Activated CD8-positive, alpha-beta memory T cell treated with anti-CD3 and anti-CD28 coated beads for 48 hours (primary cell): Measurements from ENCODE around the gene MYO16.

Experiments used
- DNase-seq, 3 experiments: peaks; one replicate each; pipeline ENCODE4 v3.0.0-alpha.2; 2020; ENCODE audit warnings: low read depth in 2 of 3, low spot score in 2 of 3

MYO16 gene

DNA sequence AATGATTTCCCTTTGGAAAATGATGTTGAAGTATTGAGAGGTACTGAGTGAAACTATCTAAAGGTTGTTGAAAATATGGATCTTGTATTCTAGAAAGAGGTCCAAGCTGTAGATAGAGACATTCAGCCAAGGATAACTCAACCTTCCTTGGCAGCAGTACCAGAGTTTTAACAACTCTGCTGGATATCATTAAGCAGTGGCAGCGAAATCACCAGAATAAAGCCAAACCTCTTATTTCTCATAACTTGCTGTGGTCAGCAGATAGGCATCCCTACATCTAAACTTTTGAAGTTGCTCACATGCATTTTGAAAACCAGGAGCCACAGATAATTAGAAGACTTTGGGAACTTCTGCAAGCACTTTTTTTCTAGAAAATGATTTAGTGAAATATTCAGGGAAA is 597.2 kb downstream of the MYO16 start:
- DNase-seq, result no peak

- no peak for DNase-seq
Measured at GRCh38 chr13:109227344-109227940, 598.0 kb downstream of the MYO16 start.

DNA sequence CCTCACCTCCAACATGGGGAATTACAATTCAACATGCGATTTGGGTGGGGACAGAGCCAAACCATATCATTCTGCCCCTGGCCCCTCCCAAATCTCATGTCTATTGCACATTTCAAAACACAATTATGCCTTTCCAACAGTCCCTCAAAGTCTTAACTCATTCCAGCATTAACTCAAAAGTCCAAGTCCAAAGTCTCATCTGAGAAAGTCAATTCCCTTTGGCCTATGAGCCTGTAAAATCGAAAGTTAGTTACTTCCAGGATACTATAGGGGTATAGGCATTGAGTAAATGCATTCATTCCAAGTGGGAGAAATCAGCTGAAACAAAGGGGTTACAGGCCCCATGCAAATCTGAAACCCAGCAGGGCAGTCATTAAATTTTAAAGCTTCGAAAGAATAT is 598.8 kb downstream of the MYO16 start:
- DNase-seq, result no peak

DNA sequence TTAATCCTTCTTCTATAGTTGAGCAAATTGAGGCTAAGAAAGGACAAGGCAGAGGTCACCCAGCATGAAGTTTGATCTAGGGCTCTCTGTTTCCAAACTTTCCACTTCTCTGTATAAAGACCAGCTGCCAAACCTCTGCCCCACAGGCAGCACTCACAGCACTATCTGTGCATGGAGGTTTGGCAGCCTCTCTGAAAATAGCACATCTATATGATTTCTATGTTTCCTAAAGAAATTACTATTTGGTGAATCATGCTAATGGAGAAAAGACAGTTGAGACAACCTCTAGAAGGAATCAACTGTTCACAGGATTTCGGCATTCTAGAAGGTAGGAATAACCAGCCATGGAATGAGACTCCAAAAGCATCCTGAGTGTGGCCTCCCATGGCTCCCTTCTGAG is 602.5 kb downstream of the MYO16 start:
- no peak for DNase-seq

DNA sequence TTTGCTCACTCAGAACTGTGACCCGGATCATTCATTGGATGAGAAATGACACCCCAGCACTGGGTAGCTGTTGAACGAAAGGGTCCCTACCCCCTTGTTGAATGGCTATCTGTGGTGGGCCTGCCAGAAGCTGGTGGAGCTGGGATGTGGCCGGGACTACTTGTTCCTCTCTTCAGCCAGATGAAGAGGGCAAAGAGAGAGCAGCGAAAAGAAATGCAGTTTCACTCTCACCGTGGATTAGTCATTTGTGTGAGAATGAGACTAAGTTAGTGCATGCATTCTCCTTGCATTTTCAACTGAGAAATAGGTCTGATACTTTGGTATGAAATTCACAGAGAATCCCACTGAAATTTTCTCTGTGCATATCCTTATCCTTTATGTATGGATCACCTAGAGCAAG is 603.9 kb downstream of the MYO16 start:
- DNase-seq, result no peak

- DNase-seq, result no peak
Measured at GRCh38 chr13:109235901-109236300, 606.5 kb downstream of the MYO16 start.

- no peak for DNase-seq
Measured at GRCh38 chr13:109241160-109241559, 611.7 kb downstream of the MYO16 start.

DNA sequence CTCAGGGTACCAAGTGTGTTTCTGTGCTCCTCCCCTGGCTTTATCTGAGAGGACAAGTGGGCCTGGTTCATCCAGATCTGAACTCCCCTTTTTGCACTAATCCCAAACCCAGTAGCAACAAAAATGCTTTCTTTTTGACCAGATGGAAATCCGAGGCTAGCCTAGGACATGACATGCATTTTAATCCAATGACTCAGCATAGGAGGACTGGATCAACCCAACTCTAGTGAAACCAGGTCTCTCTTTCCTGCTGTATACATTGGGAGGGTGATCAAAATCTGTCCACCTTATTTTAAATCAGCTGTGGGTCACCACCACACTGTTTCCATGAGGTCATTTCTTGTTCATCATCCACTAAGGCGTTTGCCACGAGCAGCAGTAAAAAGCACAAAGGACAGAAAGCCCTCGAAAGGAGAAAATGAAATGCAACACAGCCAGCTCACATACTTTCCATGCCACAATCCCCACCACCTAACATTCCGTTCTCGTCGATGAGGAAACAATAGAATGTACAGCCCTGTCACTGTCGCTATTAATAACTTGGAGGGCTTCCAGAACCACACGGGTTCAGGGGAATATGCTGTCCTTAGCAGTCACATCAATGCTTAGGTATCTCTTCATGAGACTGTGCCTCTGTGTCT is 614.0 kb downstream of the MYO16 start:
- DNase-seq, result no peak

- no peak for DNase-seq
Measured at GRCh38 chr13:109244566-109244965, 615.2 kb downstream of the MYO16 start.

DNA sequence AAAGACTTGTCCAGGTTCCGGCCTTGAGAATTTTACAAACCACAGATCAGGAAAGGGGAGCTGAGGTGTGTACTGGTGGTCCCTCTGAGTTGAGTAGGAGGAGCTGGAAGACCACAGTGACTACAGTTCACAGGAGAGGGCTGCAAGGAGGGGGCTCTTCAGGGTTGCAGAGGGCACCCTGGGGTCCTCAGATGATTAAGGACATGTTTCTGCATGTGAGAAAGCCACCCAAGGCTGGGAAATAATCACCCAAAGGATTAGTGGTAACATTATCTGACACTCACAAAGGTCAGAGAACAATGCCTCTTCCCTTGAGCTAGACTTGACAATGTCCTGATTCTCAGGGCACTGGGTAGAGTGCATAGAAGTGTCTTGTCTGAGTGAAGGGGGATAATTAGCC is 616.6 kb downstream of the MYO16 start:
- no peak for DNase-seq

DNA sequence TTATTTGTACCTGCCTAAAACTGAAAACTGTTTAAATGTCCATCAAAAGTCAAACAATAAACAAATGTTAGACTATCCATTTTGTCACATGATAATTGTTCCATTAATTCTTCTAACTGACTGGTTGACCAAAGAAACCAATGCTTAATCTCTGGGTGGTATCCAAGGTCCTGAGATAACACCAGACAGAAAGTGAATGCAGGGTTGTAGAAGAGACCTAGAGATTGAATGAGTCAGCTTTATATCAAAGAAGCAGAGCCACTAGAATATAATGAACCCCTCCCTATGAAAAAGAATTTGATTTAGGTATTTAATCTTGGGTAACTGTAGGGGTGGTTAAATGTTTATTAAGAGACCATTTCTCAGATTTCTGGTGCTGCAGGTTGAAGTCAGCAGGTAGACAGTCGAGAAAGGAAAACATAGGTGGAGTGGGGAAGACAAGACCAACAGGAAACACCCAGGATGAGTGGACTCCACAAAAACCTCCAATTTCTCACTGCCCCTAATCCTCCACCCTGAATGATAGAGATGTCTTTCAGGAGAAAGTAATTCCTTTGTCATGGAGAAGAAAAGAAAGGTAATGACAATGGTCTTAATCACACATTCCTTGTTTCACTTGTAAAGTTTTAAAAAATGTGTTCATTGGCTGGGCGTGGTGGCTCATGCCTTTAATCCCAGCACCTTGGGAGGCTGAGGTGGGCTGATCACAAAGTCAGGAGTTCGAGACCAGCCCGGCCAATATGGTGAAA is 620.5 kb downstream of the MYO16 start:
- DNase-seq, result no peak

DNA sequence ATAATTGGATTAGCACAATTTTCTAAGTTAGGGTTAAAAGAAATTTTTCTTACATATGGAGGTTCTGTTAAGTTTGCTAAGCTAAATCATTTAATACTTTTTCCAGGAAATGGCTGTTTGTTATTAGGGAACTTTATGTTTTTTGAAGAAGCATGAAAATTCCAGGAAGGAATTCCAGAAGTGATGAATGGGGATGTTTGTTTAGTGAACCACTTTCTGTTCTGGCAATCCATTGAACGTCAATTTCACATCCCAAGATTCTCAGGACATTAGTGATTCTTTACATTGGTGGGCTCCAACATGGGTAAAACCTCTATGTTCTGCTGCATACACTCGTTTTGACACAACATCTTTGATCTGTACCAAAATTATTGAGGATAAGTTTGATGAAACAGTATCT is 622.5 kb downstream of the MYO16 start:
- no peak for DNase-seq

GRCh38 chr13:109253316-109253715 is 623.9 kb downstream of the MYO16 start:
- no peak for DNase-seq

DNA sequence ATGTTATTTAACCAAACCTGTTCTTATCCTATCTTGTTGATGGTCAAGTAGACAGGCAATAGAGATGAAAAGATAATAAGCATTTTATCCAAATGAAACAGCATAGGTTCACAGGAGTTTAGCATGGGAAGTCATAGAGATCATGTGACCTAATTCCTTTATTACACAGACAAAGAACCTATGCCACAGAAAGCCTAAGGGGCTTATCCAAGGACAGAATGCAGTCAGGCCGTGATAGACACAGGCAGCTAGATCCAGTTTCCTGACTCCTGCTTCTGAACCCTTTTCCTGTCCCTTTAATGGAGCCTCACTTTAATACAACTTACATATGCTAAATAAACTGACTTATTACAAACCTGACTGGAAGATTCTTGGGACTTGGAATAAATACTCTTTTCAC is 624.9 kb downstream of the MYO16 start:
- DNase-seq, result no peak

- DNase-seq, result no peak
Measured at GRCh38 chr13:109255141-109255856, 625.9 kb downstream of the MYO16 start.

GRCh38 chr13:109256866-109257760 is 627.7 kb downstream of the MYO16 start:
- DNase-seq, result no peak
